HUES48 (cell line): ENCODE data around the gene SKAP1.
A peak's percentile ranks its signal among the peaks of the same experiment; 100 is the strongest.

ENCODE experiments used
- H3K27ac ChIP-seq: one replicate; pipeline ENCODE4 v1.7.0; 2013; ENCODE audit warnings: low read depth, low read length, inconsistent platforms
- H3K27me3 ChIP-seq: 2 replicates; pipeline ENCODE4 v1.6.1; 2013; ENCODE audit warnings: mild to moderate bottlenecking, low read length; ENCODE audit not compliant: control insufficient read depth, insufficient read depth
- H3K36me3 ChIP-seq: 2 replicates; pipeline ENCODE4 v1.6.1; 2013; ENCODE audit warnings: low read length; ENCODE audit not compliant: control insufficient read depth, insufficient read depth
- H3K4me1 ChIP-seq: 2 replicates; pipeline ENCODE4 v1.6.1; 2013; ENCODE audit warnings: mild to moderate bottlenecking, low read length; ENCODE audit not compliant: control insufficient read depth, insufficient read depth
- H3K4me3 ChIP-seq: 2 replicates; pipeline ENCODE4 v1.5.1; 2013; ENCODE audit warnings: mild to moderate bottlenecking, low read depth, low read length
- H3K9ac ChIP-seq: 2 replicates; pipeline ENCODE4 v1.6.1; 2013; ENCODE audit warnings: mild to moderate bottlenecking, low read depth, low read length, moderate library complexity
- H3K9me3 ChIP-seq: 2 replicates; pipeline ENCODE4 v1.6.1; 2013; ENCODE audit warnings: low read length; ENCODE audit not compliant: control insufficient read depth, insufficient read depth

The SKAP1 gene

DNA sequence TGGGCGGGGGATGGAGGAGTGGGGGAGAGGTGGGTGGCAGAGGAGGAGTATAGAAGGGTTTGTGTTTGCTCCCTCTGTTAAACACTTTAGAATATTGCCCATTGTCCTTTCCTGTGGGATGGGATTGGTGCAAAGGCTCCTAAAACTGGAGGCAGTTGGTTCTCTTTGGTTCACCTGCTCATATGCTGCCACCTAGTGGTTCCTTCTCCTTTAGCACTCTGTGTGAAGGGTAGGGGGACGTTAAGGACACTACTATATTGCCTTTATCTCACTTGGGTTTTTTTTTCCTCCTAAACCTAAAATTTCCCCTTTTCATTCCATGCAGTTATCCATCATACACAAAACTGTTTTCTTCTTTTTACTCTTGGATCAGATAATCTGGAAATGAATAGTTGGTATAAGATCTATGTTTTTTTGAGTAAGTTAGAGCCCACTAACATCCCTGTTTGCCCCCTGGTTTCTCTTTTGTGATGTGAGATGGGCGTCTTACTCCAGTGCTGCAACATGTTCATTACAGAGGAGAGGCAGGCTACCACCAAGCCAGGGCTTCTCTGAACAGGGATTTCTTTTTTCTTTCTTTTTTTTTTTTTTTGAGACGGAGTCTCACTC, 298.7 kb downstream of the SKAP1 start:
- H3K27me3 ChIP-seq, result no peaks in the 10 kb centered on the region
- H3K36me3 ChIP-seq, result no peaks in the 10 kb centered on the region
- no peak overlapping the region for H3K27ac ChIP-seq
- H3K9ac ChIP-seq, result no peak overlapping the region
- no peaks in the 10 kb centered on the region for H3K9me3 ChIP-seq
- H3K4me1 ChIP-seq, result no peaks in the 10 kb centered on the region
- H3K4me3 ChIP-seq, result no peak overlapping the region

DNA sequence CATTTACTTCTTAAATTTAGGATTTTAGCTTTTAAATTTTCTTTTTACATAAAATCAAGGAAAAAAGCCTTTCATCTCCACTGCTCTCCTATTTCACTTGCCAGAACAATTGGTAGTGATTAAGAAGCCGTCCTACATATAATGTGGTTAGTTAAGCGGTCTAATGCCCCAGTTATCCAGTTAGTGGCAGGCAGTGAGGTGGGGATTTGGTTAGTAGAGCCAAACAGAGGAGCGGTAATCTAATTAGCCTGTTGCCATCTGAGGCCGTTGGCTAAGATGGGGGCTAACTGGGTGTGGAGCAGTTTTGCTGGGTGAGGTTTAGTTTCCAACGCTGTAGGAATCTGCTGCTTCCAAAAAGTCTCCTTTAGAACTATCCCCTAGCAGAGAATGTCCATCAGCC, 300.0 kb downstream of the SKAP1 start:
- H3K4me3 ChIP-seq, result no peak overlapping the region
- no peaks in the 10 kb centered on the region for H3K9me3 ChIP-seq
- no peaks in the 10 kb centered on the region; the same call in 1 of the 2 replicates for H3K36me3 ChIP-seq
- no peak overlapping the region for H3K9ac ChIP-seq
- no peak overlapping the region for H3K27ac ChIP-seq
- no peaks in the 10 kb centered on the region for H3K4me1 ChIP-seq
- H3K27me3 ChIP-seq, result no peaks in the 10 kb centered on the region

DNA sequence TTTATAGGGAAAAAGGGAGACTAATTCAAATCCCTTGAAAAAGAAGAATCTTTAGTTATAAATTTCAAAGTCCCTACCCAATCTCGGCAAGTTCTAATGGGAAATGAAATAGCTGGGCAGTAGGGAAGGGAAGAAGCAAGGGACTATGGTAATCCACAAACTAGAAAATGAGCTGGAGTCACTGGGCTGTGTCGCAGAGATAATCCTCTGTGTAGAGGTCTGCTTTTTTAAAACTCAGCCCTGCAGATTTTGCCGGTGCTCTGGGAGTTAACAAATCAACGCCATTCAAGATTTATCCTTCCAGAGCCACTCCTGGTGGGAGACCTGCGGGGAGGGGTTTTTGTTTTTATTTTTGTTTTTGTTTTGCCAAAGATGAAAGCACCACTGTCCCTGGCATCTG, 301.6 kb downstream of the SKAP1 start:
- H3K27ac ChIP-seq, result no peak overlapping the region
- no peak overlapping the region for H3K4me3 ChIP-seq
- H3K9ac ChIP-seq, result no peak overlapping the region
- H3K27me3 ChIP-seq, result no peaks in the 10 kb centered on the region
- no peaks in the 10 kb centered on the region for H3K4me1 ChIP-seq
- H3K9me3 ChIP-seq, result no peaks in the 10 kb centered on the region
- H3K36me3 ChIP-seq, result no peaks in the 10 kb centered on the region; the same call in 1 of the 2 replicates

DNA sequence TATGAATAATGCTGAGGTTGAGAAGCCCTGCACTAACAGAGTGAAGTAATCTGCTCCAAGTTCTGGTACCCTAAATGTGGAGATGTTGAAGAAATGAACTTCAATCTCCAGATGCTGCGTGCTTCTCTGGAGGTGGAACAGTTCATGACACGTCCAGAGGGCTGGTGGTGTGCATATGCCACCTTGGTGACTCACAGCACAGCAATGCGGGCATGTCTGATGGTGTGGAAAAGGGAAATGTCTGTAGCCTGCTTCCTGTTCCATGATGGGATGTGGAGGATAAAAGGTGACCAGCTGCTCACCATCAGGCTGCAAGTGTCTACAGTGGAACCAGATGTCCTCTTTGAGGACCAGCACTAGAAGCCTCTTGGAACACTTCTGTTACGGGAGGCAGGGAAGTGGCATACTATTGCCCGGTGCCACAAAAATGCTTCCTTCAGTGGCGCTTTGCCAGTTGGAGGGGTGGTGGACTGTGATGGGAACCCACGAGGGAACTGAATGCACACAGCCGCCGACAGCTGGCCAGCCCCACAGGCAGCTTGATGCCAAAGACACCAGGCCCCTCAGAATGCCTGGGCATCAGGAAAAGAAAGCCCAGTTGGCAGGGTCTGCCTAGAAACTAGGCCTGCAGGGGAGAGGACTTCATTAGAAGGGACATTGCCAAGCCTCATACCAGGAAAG, 302.5 kb downstream of the SKAP1 start:
- no peaks in the 10 kb centered on the region for H3K27me3 ChIP-seq
- no peaks in the 10 kb centered on the region for H3K4me1 ChIP-seq
- H3K9me3 ChIP-seq, result no peaks in the 10 kb centered on the region
- no peak overlapping the region for H3K27ac ChIP-seq
- H3K36me3 ChIP-seq, result peaks cover 4% of the 10 kb centered on the region
- no peak overlapping the region for H3K9ac ChIP-seq
- no peak overlapping the region for H3K4me3 ChIP-seq

DNA sequence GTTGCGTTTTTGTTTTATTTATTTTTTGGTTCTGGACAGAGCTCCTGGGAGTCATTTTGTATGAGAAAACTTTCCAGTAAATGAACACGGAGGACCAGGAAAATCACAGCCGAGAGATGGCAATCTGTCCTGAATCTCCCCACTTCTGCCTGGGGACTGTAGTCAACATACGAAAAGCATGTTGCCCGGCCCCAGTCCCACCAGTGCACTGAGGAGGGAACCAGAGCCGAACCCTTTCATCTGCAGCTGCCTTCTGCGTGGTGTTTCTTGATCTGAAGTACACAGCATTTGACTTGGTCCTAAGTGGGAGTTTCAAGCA, 303.5 kb downstream of the SKAP1 start:
- Histone ChIP-seq H3K27ac (no peak overlapping the region), H3K27me3 (no peaks in the 10 kb centered on the region), H3K4me1 (no peaks in the 10 kb centered on the region), H3K4me3 (no peak overlapping the region), H3K36me3 (peaks cover 14% of the 10 kb centered on the region), H3K9me3 (no peaks in the 10 kb centered on the region), H3K9ac (no peak overlapping the region)

DNA sequence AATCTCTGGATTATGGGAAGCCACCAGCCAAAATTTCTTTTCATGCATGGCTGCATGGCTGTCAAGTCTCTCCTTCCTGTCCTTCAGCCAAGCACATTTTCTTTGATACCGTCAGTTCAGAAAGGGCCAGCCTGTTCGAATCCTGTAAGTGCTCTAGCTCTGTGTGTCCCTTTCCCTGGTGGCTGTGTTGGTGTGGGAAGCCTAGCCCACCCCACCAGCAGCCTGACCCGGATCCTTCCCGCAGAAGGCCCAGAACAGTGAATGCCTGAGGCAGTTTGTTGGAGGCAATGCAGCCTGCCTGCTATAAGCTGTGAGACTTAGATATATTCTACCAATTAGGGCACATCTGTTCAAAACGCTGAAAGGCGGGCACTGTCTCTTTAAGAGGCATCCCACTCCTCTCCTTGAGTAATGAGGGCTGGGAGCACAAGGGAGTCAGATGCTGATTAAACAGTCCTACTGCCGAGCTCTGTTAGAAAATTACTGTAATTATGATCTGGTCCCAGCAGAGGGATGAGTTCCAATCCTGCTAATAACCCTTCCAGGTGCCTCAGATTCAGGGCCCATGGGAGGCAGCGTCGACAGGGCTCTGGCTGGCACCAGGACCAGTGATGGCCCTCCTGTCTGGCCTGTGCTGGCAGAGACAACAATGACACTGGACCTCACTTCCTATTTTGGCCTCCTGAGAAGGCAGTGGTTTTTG, 304.0 kb downstream of the SKAP1 start:
- Histone ChIP-seq H3K4me1 (no peaks in the 10 kb centered on the region), H3K9me3 (no peaks in the 10 kb centered on the region), H3K27ac (no peak overlapping the region), H3K9ac (no peak overlapping the region), H3K36me3 (peaks cover 20% of the 10 kb centered on the region), H3K27me3 (no peaks in the 10 kb centered on the region), H3K4me3 (no peak overlapping the region)

DNA sequence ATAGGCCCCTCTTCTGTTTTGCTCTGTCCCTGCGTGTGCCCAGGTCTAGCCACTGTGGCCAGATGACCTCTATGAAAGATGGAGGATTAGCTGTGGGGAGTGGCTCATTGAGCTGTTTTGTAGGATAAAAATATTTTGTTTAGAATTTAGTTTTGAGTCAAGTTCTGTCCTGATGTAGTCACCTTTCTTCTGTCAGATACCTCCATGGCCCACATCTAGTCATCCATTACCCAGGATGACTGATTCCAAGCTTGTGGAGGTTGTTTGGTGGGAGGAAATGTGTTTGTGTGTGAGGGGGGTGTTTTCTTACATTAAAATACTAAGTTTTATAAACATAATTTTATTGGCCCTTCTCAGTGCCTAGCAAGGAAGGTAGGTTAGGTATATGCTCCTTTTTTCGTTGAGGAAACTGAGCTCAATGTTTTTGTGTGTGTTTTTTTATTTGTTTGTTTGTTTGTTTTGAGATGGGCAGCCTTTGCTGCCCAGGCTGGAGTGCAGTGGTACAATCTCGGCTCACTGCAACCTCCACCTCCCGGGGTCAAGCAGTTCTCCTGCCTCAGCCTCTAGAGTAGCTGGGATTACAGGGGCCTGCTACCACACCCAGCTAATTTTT, 306.1 kb downstream of the SKAP1 start:
- Histone ChIP-seq H3K27ac (no peak overlapping the region), H3K9me3 (no peaks in the 10 kb centered on the region), H3K27me3 (no peaks in the 10 kb centered on the region), H3K9ac (no peak overlapping the region), H3K36me3 (peaks cover 31% of the 10 kb centered on the region), H3K4me3 (no peak overlapping the region), H3K4me1 (no peaks in the 10 kb centered on the region)

DNA sequence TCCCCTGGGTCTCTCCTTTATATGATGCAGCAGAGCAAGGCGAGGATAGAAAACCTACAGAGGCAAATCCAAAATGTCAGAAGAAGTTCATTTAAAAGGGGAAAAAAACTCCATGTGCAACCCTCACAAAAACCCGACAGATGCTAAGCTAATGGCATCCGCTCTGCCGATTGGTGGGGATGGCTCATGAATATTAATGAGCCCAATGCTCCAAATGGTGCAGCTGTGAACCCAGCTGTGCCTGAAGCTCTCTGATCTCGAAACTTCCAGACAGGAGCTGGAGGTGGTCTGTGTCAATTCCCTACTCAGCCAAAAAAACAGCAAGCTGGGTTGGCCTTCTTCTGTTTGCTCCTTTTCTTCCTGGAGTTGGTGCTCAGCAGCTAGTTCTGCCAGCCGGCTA, 306.9 kb downstream of the SKAP1 start:
- Histone ChIP-seq H3K4me3 (no peak overlapping the region), H3K9me3 (no peaks in the 10 kb centered on the region), H3K4me1 (no peaks in the 10 kb centered on the region), H3K27ac (peak overlapping the region; percentile 8), H3K27me3 (no peaks in the 10 kb centered on the region), H3K9ac (no peak overlapping the region), H3K36me3 (peaks cover 36% of the 10 kb centered on the region)

DNA sequence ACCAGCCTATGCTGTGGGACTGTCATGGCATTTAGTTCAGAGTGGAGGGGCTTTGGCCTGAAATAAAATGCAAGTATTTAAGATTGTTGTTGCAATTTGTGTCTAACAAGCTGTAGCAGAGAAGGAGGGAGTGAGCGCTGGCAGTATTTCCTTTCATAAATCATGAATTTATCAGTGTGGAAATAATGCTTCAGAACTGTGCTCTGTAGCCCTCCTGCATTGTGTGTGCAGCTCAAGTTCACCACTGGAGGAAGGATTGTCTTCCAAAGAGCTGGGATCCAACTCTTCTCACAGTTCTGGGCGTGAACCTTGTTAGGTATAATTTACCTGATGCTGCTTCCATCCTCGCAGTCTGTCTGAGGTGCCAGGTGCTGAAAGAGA, 307.4 kb downstream of the SKAP1 start:
- H3K4me3 ChIP-seq, result no peak overlapping the region
- H3K4me1 ChIP-seq, result no peaks in the 10 kb centered on the region
- peaks cover 40% of the 10 kb centered on the region for H3K36me3 ChIP-seq
- H3K27me3 ChIP-seq, result no peaks in the 10 kb centered on the region
- H3K27ac ChIP-seq, result peak overlapping the region; percentile 8
- no peaks in the 10 kb centered on the region for H3K9me3 ChIP-seq
- no peak overlapping the region for H3K9ac ChIP-seq

DNA sequence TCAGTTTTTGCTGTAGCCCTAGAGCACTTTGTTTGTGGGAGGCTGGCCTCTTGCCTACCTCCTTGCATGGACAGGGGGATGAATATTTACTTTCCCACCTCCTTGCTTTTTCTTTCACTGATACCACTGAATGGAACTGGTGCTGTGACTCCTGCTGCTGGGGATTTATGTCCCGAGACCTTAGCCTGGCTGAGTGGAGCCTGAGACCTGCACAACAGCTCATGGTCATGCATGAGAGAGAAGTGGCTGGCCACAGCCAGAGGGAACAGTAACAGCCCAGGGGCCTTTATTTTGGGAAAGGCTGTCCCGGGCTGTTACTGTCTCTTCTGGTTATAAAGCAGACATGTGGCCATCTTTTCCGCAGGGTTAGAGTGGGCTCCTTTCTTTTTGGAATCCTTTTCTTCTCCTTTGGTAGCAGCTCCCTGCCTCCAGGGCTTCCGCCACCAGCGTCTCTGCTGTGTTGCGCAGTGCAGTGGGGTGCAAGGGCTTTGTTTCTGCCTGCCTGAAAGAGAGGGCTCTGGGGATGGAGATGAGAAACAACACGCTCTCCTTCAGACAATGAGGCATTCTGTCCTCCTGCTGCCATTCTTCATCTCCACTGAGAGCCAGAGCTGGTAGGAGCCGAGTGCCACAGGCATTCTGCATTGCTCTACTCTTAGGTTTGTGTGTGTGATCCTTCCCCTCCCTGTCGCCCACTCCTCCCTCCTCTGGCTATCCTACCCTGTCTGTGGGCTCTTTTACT, 307.9 kb downstream of the SKAP1 start:
- no peak overlapping the region for H3K4me3 ChIP-seq
- no peaks in the 10 kb centered on the region for H3K9me3 ChIP-seq
- no peak overlapping the region for H3K9ac ChIP-seq
- H3K27me3 ChIP-seq, result no peaks in the 10 kb centered on the region
- no peaks in the 10 kb centered on the region for H3K4me1 ChIP-seq
- no peak overlapping the region for H3K27ac ChIP-seq
- peaks cover 44% of the 10 kb centered on the region for H3K36me3 ChIP-seq
